Endothelial cell of umbilical vein (primary cell): ENCODE data around the gene RBKS.

Source experiments
- CTCF ChIP-seq, 2 donors: IDR thresholded peaks; 1 replicate in 1 of 2; 2 replicates in 1 of 2; pipeline ENCODE4 v1.5.1; 2011; ENCODE audit warnings: low read length in 2 of 2, mild to moderate bottlenecking in 2 of 2, moderate library complexity in 2 of 2, control low read depth in 1 of 2, inconsistent platforms in 1 of 2, low read depth in 1 of 2; ENCODE audit not compliant: insufficient read depth in 1 of 2; ENCODE audit errors: extremely low read depth in 1 of 2
- EZH2 ChIP-seq: IDR thresholded peaks from 2 replicates; pipeline ENCODE4 v1.6.1; 2012; ENCODE audit warnings: borderline replicate concordance, low read depth, mild to moderate bottlenecking, moderate library complexity, low read length, inconsistent platforms; ENCODE audit not compliant: severe bottlenecking
- GATA2 ChIP-seq: IDR thresholded peaks from 2 replicates; pipeline ENCODE4 v1.7.0; 2011; ENCODE audit warnings: low read depth, mild to moderate bottlenecking, moderate library complexity, mixed read lengths, low read length; ENCODE audit not compliant: insufficient read length, insufficient read depth
- POLR2A ChIP-seq: IDR thresholded peaks from 2 replicates; pipeline ENCODE4 v1.6.1; 2012; ENCODE audit warnings: low read depth, mild to moderate bottlenecking, control low read depth, low read length
- POLR2AphosphoS5 ChIP-seq: IDR thresholded peaks from 2 replicates; pipeline ENCODE4 v1.6.1; 2012; ENCODE audit warnings: low read depth, mild to moderate bottlenecking, control low read depth, low read length, moderate library complexity; ENCODE audit not compliant: insufficient read depth

- TF ChIP-seq CTCF (IDR thresholded peaks at IDR 0.05; ENCODE audit: extremely low read depth in 1 of 2, insufficient read depth in 1 of 2, low read depth in 1 of 2, low read length in 2 of 2) (no peak), EZH2 (no peak), POLR2A (no peak), POLR2AphosphoS5 (no peak), GATA2 (no peak)
These were observed 24.6 kb upstream of the RBKS start for GRCh38 chr2:27914805-27915175.
